Stimulated activated CD8-positive, alpha-beta memory T cell treated with anti-CD3 and anti-CD28 coated beads, Interleukin-4, amount 100 ng/mL, for 48 hours (primary cell): ENCODE results near the gene CBX8.

Source experiments
- DNase-seq: peaks from one replicate; pipeline ENCODE4 v3.0.0-alpha.2; 2020

The CBX8 gene

DNA sequence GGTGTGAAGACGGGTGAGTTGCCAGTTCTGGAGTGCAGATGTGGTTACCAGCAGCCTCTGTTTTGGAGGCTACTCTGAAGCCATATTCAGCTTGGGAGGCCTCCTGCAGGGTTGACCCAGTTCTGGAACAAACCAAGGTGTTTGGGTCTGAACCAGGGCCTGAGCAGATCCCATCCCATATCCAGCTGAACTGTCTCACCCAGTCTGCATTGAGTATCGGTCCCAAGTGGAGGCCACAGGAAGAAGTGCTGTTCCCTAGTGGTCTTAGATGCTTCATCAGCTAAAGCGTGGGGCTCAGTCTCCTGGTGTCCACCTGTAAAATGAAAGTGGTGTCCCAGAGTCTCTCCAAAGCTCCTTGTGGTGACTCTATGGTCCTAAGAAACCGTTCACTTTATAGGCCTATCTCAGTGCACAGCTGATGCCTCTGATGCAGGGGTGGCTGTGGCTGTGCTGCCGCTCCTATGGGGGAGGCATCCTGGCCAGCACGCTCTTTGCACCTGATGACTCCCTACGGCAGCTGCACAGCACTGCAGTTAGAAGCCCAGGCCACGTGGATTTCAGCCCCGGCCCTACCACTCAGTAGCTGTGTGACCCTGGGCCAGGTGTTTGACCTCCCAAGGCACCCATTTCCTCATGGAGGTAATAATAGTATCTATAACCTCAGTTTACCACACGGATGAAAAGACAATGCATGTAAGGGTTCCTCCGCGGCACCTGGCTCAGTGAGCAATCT is 21.3 kb upstream of the CBX8 start:
- DNase-seq, result no peak

- no peak for DNase-seq
Measured at GRCh38 chr17:79815836-79816461, 19.1 kb upstream of the CBX8 start.

DNA sequence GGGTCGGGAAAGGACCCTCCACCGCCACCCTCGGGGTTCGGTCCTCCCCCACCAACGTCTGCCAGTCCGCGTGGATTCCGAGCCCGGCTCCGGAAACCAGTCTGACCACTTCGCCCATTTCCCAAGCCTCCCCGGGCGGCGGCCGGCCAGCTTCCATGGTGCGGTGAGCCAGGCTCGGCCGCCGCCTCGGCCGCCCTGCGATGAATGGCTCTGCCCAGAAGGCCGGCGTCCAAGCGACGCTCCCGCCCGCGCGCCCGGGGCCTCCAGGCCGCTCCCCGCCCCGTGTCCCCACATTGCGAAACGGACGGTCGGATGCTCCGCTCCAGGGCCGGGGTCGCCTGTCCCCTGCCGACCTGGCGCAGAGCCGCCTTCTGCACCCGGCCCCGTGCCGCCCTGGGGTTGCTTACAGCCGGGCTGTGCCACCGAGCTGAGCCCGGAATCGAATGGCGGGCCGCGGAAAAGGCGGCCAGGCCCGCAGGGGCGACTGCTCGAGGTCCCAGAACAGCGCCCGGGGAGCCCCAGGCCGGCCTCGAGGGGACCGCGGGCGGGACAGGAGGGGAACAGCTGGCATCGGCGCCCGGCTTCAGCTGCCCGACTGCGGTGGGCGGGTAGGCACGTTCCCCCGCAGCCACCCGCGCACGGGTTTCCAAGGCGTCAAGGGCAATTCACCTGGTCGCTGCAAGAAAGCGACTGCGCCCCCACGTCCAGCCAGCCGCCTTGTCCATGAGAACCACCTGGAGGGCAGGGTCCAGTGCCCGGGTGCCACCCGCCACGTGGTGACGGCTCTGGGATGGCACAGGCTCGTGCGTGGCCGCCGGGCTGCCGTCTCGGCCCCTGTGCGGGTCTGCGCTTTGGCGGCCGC is 18.3 kb upstream of the CBX8 start:
- DNase-seq, result no peak

DNA sequence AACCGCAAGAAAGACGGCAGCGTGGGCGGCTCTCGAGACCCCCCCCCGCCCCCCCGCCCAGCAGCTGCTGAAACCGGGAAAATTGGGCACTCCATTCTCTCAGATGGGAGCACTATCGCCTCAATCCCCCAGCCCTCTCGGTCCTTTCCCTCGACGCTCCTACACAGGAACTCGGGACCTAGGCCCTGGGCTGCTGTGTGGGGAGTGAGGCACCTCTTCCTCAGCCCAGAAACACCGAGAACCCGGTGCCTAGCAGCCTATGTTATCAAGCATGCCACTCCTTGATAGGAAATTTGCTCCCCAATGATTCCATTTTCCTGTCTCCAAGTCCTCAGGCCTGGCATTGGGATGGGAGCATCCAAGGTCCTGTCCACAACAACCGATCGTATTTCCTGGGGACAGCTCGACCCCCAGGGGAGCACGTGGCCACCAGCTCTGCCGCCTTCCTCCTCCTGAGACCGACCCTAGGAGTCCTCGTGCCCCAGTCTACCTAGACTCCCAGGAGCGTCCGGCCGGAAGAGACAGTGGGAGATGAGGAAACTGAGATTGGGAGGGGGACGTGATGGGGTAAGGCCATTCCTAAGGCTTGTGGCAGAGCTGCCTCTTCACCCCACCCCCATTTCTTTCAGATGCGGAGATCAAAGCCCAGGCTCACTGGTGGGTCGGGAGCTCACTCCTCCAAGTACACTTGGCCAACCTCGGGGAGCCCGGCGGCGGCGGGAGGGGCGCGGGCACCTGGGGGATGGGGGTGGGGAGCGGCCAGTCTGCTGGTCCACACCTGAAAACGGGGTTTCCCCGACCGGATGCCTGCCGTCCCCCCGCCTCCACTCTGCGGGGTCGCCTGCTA is 17.5 kb upstream of the CBX8 start:
- no peak for DNase-seq

DNA sequence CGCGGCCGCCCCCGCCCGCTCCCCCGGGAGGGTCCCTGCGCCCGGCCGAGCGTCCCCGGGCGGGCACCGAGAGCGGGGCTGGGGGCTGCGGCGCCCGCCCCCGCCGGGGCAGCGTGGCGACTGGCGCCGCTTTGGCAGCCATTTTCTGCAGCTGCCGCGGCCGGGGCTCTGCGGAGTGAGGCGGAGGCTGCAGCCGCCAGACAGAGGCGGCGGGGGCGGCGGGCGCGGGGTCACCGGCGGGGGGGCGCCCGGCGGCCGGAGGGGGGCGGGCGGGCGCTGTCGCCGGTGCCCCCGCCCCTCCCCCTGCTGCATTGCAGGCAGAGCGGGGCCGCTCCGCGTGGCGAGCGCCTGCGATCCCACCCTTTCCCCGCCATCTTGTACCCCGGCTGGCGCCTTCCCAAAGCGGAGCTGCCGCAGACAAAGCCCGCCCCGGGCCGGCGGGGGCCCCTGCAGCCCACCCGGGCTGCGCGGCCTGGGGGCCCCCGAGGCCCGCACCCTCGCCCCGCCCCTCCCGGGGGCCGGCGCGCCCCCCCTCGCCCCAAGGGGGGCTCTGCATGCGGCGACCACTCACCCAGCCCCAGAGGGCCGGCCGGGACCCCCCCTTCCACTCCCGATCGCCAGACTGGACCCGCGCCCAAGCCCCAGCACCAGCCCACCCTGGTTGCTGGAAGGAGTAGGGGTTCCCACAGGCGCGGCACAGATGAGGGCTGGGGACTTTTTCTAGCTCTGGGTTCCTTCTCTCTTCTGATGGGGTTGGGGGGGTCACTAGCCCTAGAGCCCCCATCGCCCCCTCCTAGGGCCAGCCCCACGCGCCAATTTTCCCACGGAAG is 16.6 kb upstream of the CBX8 start:
- no peak for DNase-seq

- peak; percentile 27 for DNase-seq
Measured at GRCh38 chr17:79812353-79813258, 15.7 kb upstream of the CBX8 start.

GRCh38 chr17:79811868-79812352 is 15.0 kb upstream of the CBX8 start:
- no peak for DNase-seq

GRCh38 chr17:79811011-79811867 is 14.4 kb upstream of the CBX8 start:
- no peak for DNase-seq

- DNase-seq, result peak; percentile 83
Measured at GRCh38 chr17:79810130-79811010, 13.5 kb upstream of the CBX8 start.

- no peak for DNase-seq
Measured at GRCh38 chr17:79809530-79810129, 12.8 kb upstream of the CBX8 start.

DNA sequence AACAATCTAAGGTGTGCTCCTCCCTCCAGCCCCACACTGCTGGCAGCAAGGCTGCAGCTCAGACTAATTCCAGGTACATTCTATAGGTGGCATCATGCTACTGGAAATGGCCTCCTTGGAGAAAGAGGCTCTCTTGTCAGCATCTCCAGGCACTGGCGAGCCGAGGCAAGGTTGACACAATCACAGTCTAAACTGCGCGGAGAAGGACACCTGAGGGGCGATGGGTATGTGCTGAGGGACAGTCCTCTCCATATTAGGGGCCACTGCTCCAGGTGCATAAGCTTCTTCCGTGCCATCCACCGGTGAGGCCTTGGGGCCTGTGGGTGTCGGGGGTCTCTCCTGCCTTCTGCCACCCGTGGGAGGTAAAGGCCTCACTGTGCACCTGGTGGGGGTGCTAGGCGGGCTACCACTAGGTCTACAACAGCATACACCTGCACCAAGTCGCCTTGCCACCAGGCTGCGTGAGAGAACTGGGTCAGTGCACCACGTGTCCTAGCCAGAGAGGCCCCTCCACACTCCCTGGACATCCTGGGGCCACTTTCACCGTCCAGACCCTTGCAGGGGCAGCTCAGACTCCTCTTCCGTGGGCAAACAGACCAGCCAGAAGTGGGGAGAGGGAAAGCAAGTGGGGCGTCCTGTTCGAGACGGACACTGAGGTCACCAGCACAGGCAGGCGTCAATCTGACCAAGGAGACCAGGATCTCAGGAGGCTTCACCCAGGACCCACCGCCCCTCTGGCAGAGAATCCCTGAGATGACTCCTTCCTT is 12.1 kb upstream of the CBX8 start:
- no peak for DNase-seq

DNA sequence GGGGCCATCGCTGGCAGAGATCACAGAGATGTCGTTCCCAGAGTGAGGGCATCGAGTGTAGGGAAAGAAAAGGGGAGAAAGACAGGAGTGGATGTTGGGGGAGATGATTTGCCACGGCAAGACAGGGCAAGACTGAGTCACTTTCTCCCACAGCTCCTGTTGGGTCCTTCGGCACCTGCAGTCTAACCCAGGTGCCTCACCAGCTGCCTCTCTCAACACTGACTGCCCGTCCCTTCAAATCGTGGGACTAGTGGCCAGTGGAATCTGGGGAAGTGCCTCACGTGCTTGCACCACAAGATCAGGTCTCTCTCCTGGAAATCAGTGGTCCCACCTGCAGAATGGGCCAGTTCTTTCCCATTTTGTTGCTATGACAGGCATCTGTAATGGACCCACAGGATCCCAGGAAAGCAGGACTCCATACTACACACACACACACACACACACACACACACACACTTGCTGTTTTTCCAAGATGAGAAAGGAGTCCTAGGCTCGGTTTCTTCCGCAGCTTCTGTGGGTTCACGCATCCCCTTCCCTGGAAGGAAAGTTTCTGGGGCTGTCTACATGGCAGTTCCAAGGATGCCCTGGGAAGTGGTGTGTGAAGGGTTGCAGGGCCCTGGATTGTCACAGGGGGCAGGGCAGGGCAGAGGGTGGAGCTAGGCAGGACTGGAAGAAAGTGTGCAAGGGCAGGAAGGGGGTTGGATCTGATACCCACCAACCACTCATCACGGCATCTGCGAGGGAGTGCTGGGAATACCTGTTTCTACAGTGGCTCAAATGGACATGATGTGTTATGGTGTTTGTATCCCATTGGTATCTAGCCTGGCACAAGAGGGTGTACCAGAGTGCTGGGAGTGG is 10.2 kb upstream of the CBX8 start:
- DNase-seq, result peak; percentile 22

DNA sequence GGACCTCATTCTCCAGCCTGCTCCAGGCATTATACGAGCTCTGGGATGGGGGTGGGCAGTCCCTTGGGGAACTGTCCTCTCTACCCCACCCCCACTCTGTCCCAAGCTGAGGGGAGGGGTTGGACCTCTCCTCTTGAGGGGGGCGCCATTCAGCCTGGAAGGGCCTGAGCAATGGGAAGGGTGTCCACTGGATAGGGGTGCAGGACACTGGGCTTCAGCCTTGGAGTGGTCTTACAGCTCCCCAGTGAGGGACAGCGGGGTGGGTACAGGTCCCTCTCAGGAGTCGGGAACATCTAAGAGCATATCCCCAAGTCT is 9.5 kb upstream of the CBX8 start:
- DNase-seq, result peak; percentile 20

GRCh38 chr17:79804856-79805696 is 8.2 kb upstream of the CBX8 start:
- no peak for DNase-seq
